PFSK-1 (cell line): ENCODE measurements around the gene FAIM2.

Experiments used
- FOXP2 ChIP-seq: optimal IDR thresholded peaks from 2 replicates; pipeline ENCODE3; 2011; ENCODE audit warnings: borderline replicate concordance, control low read depth, inconsistent platforms; ENCODE audit not compliant: insufficient read depth; ENCODE audit errors: extremely low read length, extremely low read depth
- POLR2AphosphoS5 ChIP-seq: IDR thresholded peaks from 2 replicates; pipeline ENCODE4 v1.6.1; 2012; ENCODE audit warnings: low read depth, mild to moderate bottlenecking, control low read depth, low read length, moderate library complexity
- REST ChIP-seq, 2 experiments: IDR thresholded peaks; 2 replicates each; pipeline versions ENCODE4 v1.6.1 to v1.8.0; 2011 to 2012; ENCODE audit warnings: low read depth in 2 of 2, low read length in 2 of 2, control low read depth in 1 of 2, inconsistent platforms in 1 of 2, mild to moderate bottlenecking in 1 of 2, moderate library complexity in 1 of 2; ENCODE audit not compliant: insufficient read depth in 1 of 2
- SIN3A ChIP-seq: IDR thresholded peaks from 2 replicates; pipeline ENCODE4 v1.6.1; 2012; ENCODE audit warnings: mild to moderate bottlenecking, low read length, moderate library complexity, borderline replicate concordance; ENCODE audit not compliant: insufficient read depth
- TAF1 ChIP-seq: IDR thresholded peaks from 2 replicates; pipeline ENCODE4 v1.6.1; 2012; ENCODE audit warnings: low read length, control low read depth, borderline replicate concordance; ENCODE audit not compliant: insufficient read depth

FAIM2 gene

GRCh38 chr12:49868952-49869815 is 34.5 kb downstream of the FAIM2 start:
- 0 out of 2 replicates have a peak, but pooled peaks have one; percentile 12 for TF ChIP-seq SIN3A
- peak; percentile 68 for TF ChIP-seq FOXP2
- no peak for TF ChIP-seq TAF1
- TF ChIP-seq REST (IDR thresholded peaks at IDR 0.05; ENCODE audit: insufficient read depth in 1 of 2, low read depth in 2 of 2, low read length in 2 of 2) = peak in 1 of 2 experiments; percentile 46; a peak in 1 of 4 replicates
- 0 out of 2 replicates have a peak, but pooled peaks have one; percentile 64 for TF ChIP-seq POLR2AphosphoS5

GRCh38 chr12:49868449-49868848 is 35.3 kb downstream of the FAIM2 start:
- no peak for TF ChIP-seq REST (IDR thresholded peaks at IDR 0.05; ENCODE audit: insufficient read depth in 1 of 2, low read depth in 2 of 2, low read length in 2 of 2)
- TF ChIP-seq FOXP2 = no peak
- TF ChIP-seq POLR2AphosphoS5 = no peak
- TF ChIP-seq SIN3A = no peak
- TF ChIP-seq TAF1 = no peak

GRCh38 chr12:49867570-49868341 is 35.9 kb downstream of the FAIM2 start:
- no peak for TF ChIP-seq SIN3A
- no peak for TF ChIP-seq POLR2AphosphoS5
- no peak for TF ChIP-seq REST (IDR thresholded peaks at IDR 0.05; ENCODE audit: insufficient read depth in 1 of 2, low read depth in 2 of 2, low read length in 2 of 2)
- TF ChIP-seq FOXP2 = no peak
- no peak for TF ChIP-seq TAF1

- TF ChIP-seq REST (IDR thresholded peaks at IDR 0.05; ENCODE audit: insufficient read depth in 1 of 2, low read depth in 2 of 2, low read length in 2 of 2) (no peak), TAF1 (no peak), FOXP2 (no peak), POLR2AphosphoS5 (no peak), SIN3A (no peak)
Observed at GRCh38 chr12:49866859-49867569, 36.7 kb downstream of the FAIM2 start.
